ENCODE measurements around the gene METTL9.

GRCh38 chr16:21698169-21699032, 99.0 kb downstream of the METTL9 start:
- TF ChIP-seq, protein P1, sequence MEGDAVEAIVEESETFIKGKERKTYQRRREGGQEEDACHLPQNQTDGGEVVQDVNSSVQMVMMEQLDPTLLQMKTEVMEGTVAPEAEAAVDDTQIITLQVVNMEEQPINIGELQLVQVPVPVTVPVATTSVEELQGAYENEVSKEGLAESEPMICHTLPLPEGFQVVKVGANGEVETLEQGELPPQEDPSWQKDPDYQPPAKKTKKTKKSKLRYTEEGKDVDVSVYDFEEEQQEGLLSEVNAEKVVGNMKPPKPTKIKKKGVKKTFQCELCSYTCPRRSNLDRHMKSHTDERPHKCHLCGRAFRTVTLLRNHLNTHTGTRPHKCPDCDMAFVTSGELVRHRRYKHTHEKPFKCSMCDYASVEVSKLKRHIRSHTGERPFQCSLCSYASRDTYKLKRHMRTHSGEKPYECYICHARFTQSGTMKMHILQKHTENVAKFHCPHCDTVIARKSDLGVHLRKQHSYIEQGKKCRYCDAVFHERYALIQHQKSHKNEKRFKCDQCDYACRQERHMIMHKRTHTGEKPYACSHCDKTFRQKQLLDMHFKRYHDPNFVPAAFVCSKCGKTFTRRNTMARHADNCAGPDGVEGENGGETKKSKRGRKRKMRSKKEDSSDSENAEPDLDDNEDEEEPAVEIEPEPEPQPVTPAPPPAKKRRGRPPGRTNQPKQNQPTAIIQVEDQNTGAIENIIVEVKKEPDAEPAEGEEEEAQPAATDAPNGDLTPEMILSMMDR (IDR thresholded peaks at IDR 0.05) = no peak
- TF ChIP-seq EP300 (IDR thresholded peaks at IDR 0.05) (no peak), POLR2AphosphoS5 (IDR thresholded peaks at IDR 0.05) (no peak), POLR2A (IDR thresholded peaks at IDR 0.05) (no peak)

All from gastroesophageal sphincter (tissue), 3 donors.